Measurements from ENCODE around the gene BAZ2B.

Gene BAZ2B

GRCh38 chr2:159518321-159519005 lies 97.9 kb downstream of the BAZ2B start:
- DNase-seq = no peak

- DNase-seq = peak; percentile 2
Measured at GRCh38 chr2:159516241-159516758, 100.0 kb downstream of the BAZ2B start.

- DNase-seq = no peak
Measured at GRCh38 chr2:159515441-159515840, 100.9 kb downstream of the BAZ2B start.

- no peak for DNase-seq
Measured at GRCh38 chr2:159513745-159514144, 102.6 kb downstream of the BAZ2B start.

GRCh38 chr2:159508140-159508539 lies 108.2 kb downstream of the BAZ2B start:
- DNase-seq = no peak

- peak; percentile 11 for DNase-seq
Measured at GRCh38 chr2:159506764-159507440, 109.4 kb downstream of the BAZ2B start.

- no peak for DNase-seq
Measured at GRCh38 chr2:159506202-159506601, 110.1 kb downstream of the BAZ2B start.

- no peak for DNase-seq
Measured at GRCh38 chr2:159505196-159505595, 111.2 kb downstream of the BAZ2B start.

GRCh38 chr2:159501743-159502142 lies 114.6 kb downstream of the BAZ2B start:
- no peak for DNase-seq

GRCh38 chr2:159497847-159498246 lies 118.5 kb downstream of the BAZ2B start:
- DNase-seq = no peak

- DNase-seq = peak; percentile 93
Measured at GRCh38 chr2:159497256-159497655, 119.1 kb downstream of the BAZ2B start.

GRCh38 chr2:159489476-159489875 lies 126.9 kb downstream of the BAZ2B start:
- DNase-seq = no peak

GRCh38 chr2:159484532-159484931 lies 131.8 kb downstream of the BAZ2B start:
- DNase-seq = no peak

GRCh38 chr2:159476329-159476728 lies 140.0 kb downstream of the BAZ2B start:
- DNase-seq = peak; percentile 10

- DNase-seq = no peak
Measured at GRCh38 chr2:159475793-159476192, 140.6 kb downstream of the BAZ2B start.

- DNase-seq = no peak
Measured at GRCh38 chr2:159471340-159471739, 145.0 kb downstream of the BAZ2B start.

- DNase-seq = no peak
Measured at GRCh38 chr2:159468257-159468656, 148.1 kb downstream of the BAZ2B start.

- DNase-seq = no peak
Measured at GRCh38 chr2:159462961-159463360, 153.4 kb downstream of the BAZ2B start.

GRCh38 chr2:159462201-159462785 lies 154.1 kb downstream of the BAZ2B start:
- DNase-seq = no peak

- DNase-seq = no peak
Measured at GRCh38 chr2:159461076-159461475, 155.3 kb downstream of the BAZ2B start.

- DNase-seq = no peak
Measured at GRCh38 chr2:159460227-159460626, 156.1 kb downstream of the BAZ2B start.

- DNase-seq = no peak
Measured at GRCh38 chr2:159459279-159459678, 157.1 kb downstream of the BAZ2B start.

- no peak for DNase-seq
Measured at GRCh38 chr2:159457589-159457988, 158.8 kb downstream of the BAZ2B start.

Data from EL (cell line).